ENCODE measurements around the gene AMY2B. TPM values are rescaled to one million over a fixed set of nuclear protein-coding genes. Genes with fewer than 3 reads are reported as not detected.
A peak's percentile ranks its signal among the peaks of the same experiment; 100 is the strongest.
"Not testable (repeated sequence)": the region's sequence is repeated elsewhere in the genome, so short reads cannot be mapped to it uniquely, and the experiment has no call there.

Gene AMY2B
- total RNA-seq (10 to 100 TPM; 13.0 to 43.5 (median 28.0) TPM), polyA plus RNA-seq (100 to 1,000 TPM in 1 of 2 donors, 1 to 10 TPM in 1; 5.9 to 101 TPM)
- long read RNA-seq, donor 1, partial matches to known transcripts, result 0 of 1 reads
- long read RNA-seq, donor 1, other reads (novel, unspliced or antisense), result 1 of 1 reads
- long read RNA-seq, donor 2, partial matches to known transcripts, result 3 of 6 reads
- long read RNA-seq, donor 2, other reads (novel, unspliced or antisense), result 1 of 6 reads
- long read RNA-seq, donor 3, partial matches to known transcripts, result 1 of 9 reads
- long read RNA-seq, donor 3, other reads (novel, unspliced or antisense), result 8 of 9 reads

- H3K27me3 ChIP-seq; H3K4me1 ChIP-seq; H3K4me3 ChIP-seq; intact Hi-C loops (cut with DNase I); H3K9me3 ChIP-seq; DNase-seq; H3K27ac ChIP-seq; ATAC-seq: not testable (repeated sequence)
- peaks cover 0 to 80% (median 7%) of the 10 kb centered on the region in 9 donors for H3K36me3 ChIP-seq
- WGBS, 2 donors, result 95 to 99% methylated on average over 2 of the region's 2 CpGs
These were observed at the start of gene AMY2B for GRCh38 chr1:103571289-103571688. Gene AMY2B (plus strand): TSS chr1:103571589. CDS start chr1:103571603, 14 bp downstream.

GRCh38 chr1:103523346-103523745 lies 48.0 kb upstream of the AMY2B start:
- H3K27me3 ChIP-seq, result no peaks in the 10 kb centered on the region
- H3K27ac ChIP-seq, result no peak overlapping the region
- H3K9me3 ChIP-seq, result no peaks in the 10 kb centered on the region
- ATAC-seq, result no peak
- peaks cover 0 to 6% (median 0%) of the 10 kb centered on the region in 9 donors for H3K36me3 ChIP-seq
- peaks cover 0 to 26% (median 19%) of the 10 kb centered on the region in 9 donors for H3K4me1 ChIP-seq
- no peak for TF ChIP-seq CTCF (IDR thresholded peaks at IDR 0.05)
- WGBS, 2 donors, result 79 to 90% methylated on average over 3 of the region's 3 CpGs
- intact Hi-C loops (cut with DNase I), result loop anchor here in 1 of 10 donors (5.0 kb wide), 1 partner anchor 416 kb away; the partner anchor contains the start of gene COL11A1
- no peak overlapping the region for H3K4me3 ChIP-seq
- DNase-seq, result no peak

GRCh38 chr1:103525114-103525606 lies 46.2 kb upstream of the AMY2B start:
- Histone ChIP-seq H3K9me3 (no peaks in the 10 kb centered on the region), H3K27me3 (no peaks in the 10 kb centered on the region), H3K27ac (peak overlapping the region in 3 of 10 donors; percentile 42 to 95 (median 53)), H3K36me3 (peaks cover 0 to 25% (median 5%) of the 10 kb centered on the region in 9 donors), H3K4me1 (peaks cover 0 to 37% (median 34%) of the 10 kb centered on the region in 9 donors), H3K4me3 (peak overlapping the region in 8 of 10 donors; percentile 7 to 51 (median 43))
- 5 to 6% methylated on average over 22 of the region's 34 CpGs for WGBS, 2 donors
- no peak for TF ChIP-seq CTCF (IDR thresholded peaks at IDR 0.05)
- intact Hi-C loops (cut with DNase I), result no loop called here
- no peak for DNase-seq
- peak; percentile 57 to 86 (median 76) for ATAC-seq

GRCh38 chr1:103525607-103526507 lies 45.5 kb upstream of the AMY2B start, which contains the start of gene RNPC3:
Gene RNPC3 (plus strand): TSS chr1:103525699. CDS start chr1:103526071, 372 bp downstream.
- Histone ChIP-seq H3K4me3 (peak within 1 kb of the TSS; percentile 81 to 98 (median 88)), H3K36me3 (peaks cover 0 to 31% (median 5%) of the 10 kb centered on the region in 9 donors), H3K4me1 (peaks cover 0 to 41% (median 34%) of the 10 kb centered on the region in 9 donors), H3K9me3 (no peaks in the 10 kb centered on the region), H3K27ac (peak within 1 kb of the TSS; percentile 84 to 97 (median 95)), H3K27me3 (no peaks in the 10 kb centered on the region)
- peak; percentile 90 to 97 (median 94) for ATAC-seq
- DNase-seq, result peak; percentile 90 to 92
- WGBS, 2 donors, result 1% methylated on average over 52 of the region's 62 CpGs
- no peak for TF ChIP-seq CTCF (IDR thresholded peaks at IDR 0.05)
- intact Hi-C loops (cut with DNase I), result no loop called here
